BLaER1 treated with 17β-estradiol and CSF1 and Interleukin-3, amounts not matched to agents 10 nM and 100 nM (cell line): ENCODE data around the gene SMIM1.
"Not testable (repeated sequence)": the region's sequence is repeated elsewhere in the genome, so short reads cannot be mapped to it uniquely, and the experiment has no call there.

ENCODE experiments used
- H3K27ac ChIP-seq, 11 experiments: shearing (Covaris generic); formaldehyde crosslinking; 2 replicates each; pipeline ENCODE4 v1.8.1; 2022
- H3K27me3 ChIP-seq, 11 experiments: shearing (Covaris generic); formaldehyde crosslinking; 2 replicates each; pipeline ENCODE4 v1.8.1; 2022
- H3K36me3 ChIP-seq, 11 experiments: shearing (Covaris generic); formaldehyde crosslinking; 2 replicates each; pipeline ENCODE4 v1.8.1; 2022
- H3K4me1 ChIP-seq, 10 experiments: shearing (Covaris generic); formaldehyde crosslinking; 2 replicates each; pipeline ENCODE4 v1.8.1; 2022
- H3K4me2 ChIP-seq, 11 experiments: shearing (Covaris generic); formaldehyde crosslinking; 2 replicates each; pipeline ENCODE4 v1.8.1; 2022
- H3K4me3 ChIP-seq, 10 experiments: shearing (Covaris generic); formaldehyde crosslinking; 2 replicates each; pipeline ENCODE4 v1.8.1; 2022
- H3K9ac ChIP-seq, 11 experiments: shearing (Covaris generic); formaldehyde crosslinking; 2 replicates each; pipeline ENCODE4 v1.8.1; 2022
- H3K9me3 ChIP-seq, 11 experiments: shearing (Covaris generic); formaldehyde crosslinking; replicated peaks in 1 of 11; 2 replicates each; pipeline ENCODE4 v1.8.1; 2022
- H4K20me1 ChIP-seq, 11 experiments: shearing (Covaris generic); formaldehyde crosslinking; 2 replicates each; pipeline ENCODE4 v1.8.1; 2022
- Cebpa-rat ChIP-seq, 11 experiments: shearing (Covaris generic); IDR thresholded peaks; 2 replicates each; pipeline ENCODE4 v1.8.1; 2022

The SMIM1 gene

GRCh38 chr1:3805038-3805437 lies 32.5 kb downstream of the SMIM1 start:
- Histone ChIP-seq H3K4me2 (no peak overlapping the region), H3K4me1 (peaks cover 0 to 6% (median 0%) of the 10 kb centered on the region in 10 experiments; a peak in 1 of 20 replicates), H3K9ac (no peak overlapping the region), H3K9me3 (peaks cover 12 to 36% (median 25%) of the 10 kb centered on the region in 11 experiments), H3K4me3 (no peak overlapping the region), H3K27me3 (no peaks in the 10 kb centered on the region), H4K20me1 (no peaks in the 10 kb centered on the region), H3K36me3 (no peaks in the 10 kb centered on the region; a peak in 1 of 22 replicates), H3K27ac (no peak overlapping the region)
- TF ChIP-seq Cebpa-rat (IDR thresholded peaks at IDR 0.05): no peak

GRCh38 chr1:3807769-3808168 lies 35.2 kb downstream of the SMIM1 start:
- H4K20me1 ChIP-seq: no peaks in the 10 kb centered on the region
- H3K4me3 ChIP-seq: no peak overlapping the region
- peaks cover 12 to 30% (median 25%) of the 10 kb centered on the region in 11 experiments for H3K9me3 ChIP-seq
- H3K4me1 ChIP-seq: no peaks in the 10 kb centered on the region
- no peak for TF ChIP-seq Cebpa-rat (IDR thresholded peaks at IDR 0.05)
- H3K27me3 ChIP-seq: no peaks in the 10 kb centered on the region
- H3K27ac ChIP-seq: no peak overlapping the region
- H3K4me2 ChIP-seq: no peak overlapping the region
- no peak overlapping the region for H3K9ac ChIP-seq
- no peaks in the 10 kb centered on the region; a peak in 1 of 22 replicates for H3K36me3 ChIP-seq

GRCh38 chr1:3809680-3810079 lies 37.1 kb downstream of the SMIM1 start:
- Histone ChIP-seq H3K4me1 (no peaks in the 10 kb centered on the region), H3K36me3 (peaks cover 2 to 11% (median 8%) of the 10 kb centered on the region in 11 experiments; a peak in 21 of 22 replicates), H3K4me3 (no peak overlapping the region), H3K9ac (no peak overlapping the region), H3K27me3 (no peaks in the 10 kb centered on the region), H3K9me3 (peaks cover 12 to 30% (median 25%) of the 10 kb centered on the region in 11 experiments), H4K20me1 (peaks cover 0 to 4% (median 0%) of the 10 kb centered on the region in 11 experiments; a peak in 1 of 22 replicates), H3K27ac (no peak overlapping the region), H3K4me2 (no peak overlapping the region)
- no peak for TF ChIP-seq Cebpa-rat (IDR thresholded peaks at IDR 0.05)

- H3K4me3 ChIP-seq, H3K4me2 ChIP-seq, H3K9ac ChIP-seq, H3K27me3 ChIP-seq, H4K20me1 ChIP-seq, H3K27ac ChIP-seq, H3K4me1 ChIP-seq: not testable (repeated sequence)
- Histone ChIP-seq H3K9me3 (peaks cover 12 to 30% (median 25%) of the 10 kb centered on the region in 11 experiments), H3K36me3 (peaks cover 8 to 17% (median 14%) of the 10 kb centered on the region in 11 experiments)
Observed at GRCh38 chr1:3810149-3810761, 37.7 kb downstream of the SMIM1 start.

- Histone ChIP-seq H3K4me1 (peaks cover 0 to 12% (median 0%) of the 10 kb centered on the region in 10 experiments; a peak in 3 of 20 replicates), H3K36me3 (peaks cover 10 to 28% (median 26%) of the 10 kb centered on the region in 11 experiments), H3K27me3 (no peaks in the 10 kb centered on the region), H3K9me3 (peaks cover 12 to 22% (median 20%) of the 10 kb centered on the region in 11 experiments), H3K4me3 (no peak overlapping the region), H3K4me2 (no peak overlapping the region), H3K9ac (no peak overlapping the region), H4K20me1 (peaks cover 0 to 17% (median 0%) of the 10 kb centered on the region in 11 experiments; a peak in 3 of 22 replicates), H3K27ac (no peak overlapping the region)
- TF ChIP-seq Cebpa-rat (IDR thresholded peaks at IDR 0.05): no peak
Observed at GRCh38 chr1:3811595-3811911, 39.0 kb downstream of the SMIM1 start.

- Histone ChIP-seq H3K27me3 (no peaks in the 10 kb centered on the region), H3K4me1 (peaks cover 0 to 12% (median 0%) of the 10 kb centered on the region in 10 experiments; a peak in 3 of 20 replicates), H3K9ac (no peak overlapping the region), H4K20me1 (peaks cover 0 to 32% (median 0%) of the 10 kb centered on the region in 11 experiments; a peak in 3 of 22 replicates), H3K4me2 (no peak overlapping the region), H3K27ac (no peak overlapping the region), H3K4me3 (no peak overlapping the region), H3K9me3 (no peaks in the 10 kb centered on the region), H3K36me3 (peaks cover 10 to 34% (median 27%) of the 10 kb centered on the region in 11 experiments)
- no peak for TF ChIP-seq Cebpa-rat (IDR thresholded peaks at IDR 0.05)
Observed at GRCh38 chr1:3814065-3814464, 41.5 kb downstream of the SMIM1 start.

- Histone ChIP-seq H3K4me3 (no peak overlapping the region), H3K36me3 (peaks cover 10 to 39% (median 27%) of the 10 kb centered on the region in 11 experiments)
Observed at GRCh38 chr1:3814771-3815561, 42.4 kb downstream of the SMIM1 start.

GRCh38 chr1:3816331-3817137 lies 44.0 kb downstream of the SMIM1 start:
- Histone ChIP-seq H3K36me3 (peaks cover 10 to 50% (median 32%) of the 10 kb centered on the region in 11 experiments), H3K9ac (no peak overlapping the region), H4K20me1 (peaks cover 0 to 32% (median 0%) of the 10 kb centered on the region in 11 experiments; a peak in 5 of 22 replicates), H3K4me1 (peaks cover 11 to 29% (median 20%) of the 10 kb centered on the region in 10 experiments), H3K4me2 (no peak overlapping the region), H3K27me3 (no peaks in the 10 kb centered on the region), H3K9me3 (no peaks in the 10 kb centered on the region), H3K27ac (no peak overlapping the region), H3K4me3 (no peak overlapping the region)
- no peak for TF ChIP-seq Cebpa-rat (IDR thresholded peaks at IDR 0.05)

More at GRCh38 chr1:3814771-3815561, 42.4 kb downstream of the SMIM1 start:
- Histone ChIP-seq H3K27me3 (no peaks in the 10 kb centered on the region), H3K9me3 (no peaks in the 10 kb centered on the region), H3K4me2 (no peak overlapping the region), H4K20me1 (peaks cover 0 to 32% (median 0%) of the 10 kb centered on the region in 11 experiments; a peak in 3 of 22 replicates), H3K4me1 (peaks cover 0 to 13% (median 4%) of the 10 kb centered on the region in 10 experiments; a peak in 14 of 20 replicates), H3K9ac (no peak overlapping the region; a peak in 1 of 22 replicates), H3K27ac (no peak overlapping the region)
- no peak for TF ChIP-seq Cebpa-rat (IDR thresholded peaks at IDR 0.05)
